Esophagus squamous epithelium (tissue), 4 donors: ENCODE results near the gene SMKR1.

Experiments
- CTCF ChIP-seq, 6 experiments: fragments of 450-650 bp in 4 of 6; fragments of 200-600 bp in 2 of 6; sonication (generic) in 2 of 6; IDR thresholded peaks; one replicate each; pipeline ENCODE4 v1.5.1; 2016 to 2019; ENCODE audit warnings: antibody characterized with exemption in 6 of 6, mild to moderate bottlenecking in 4 of 6, moderate library complexity in 4 of 6
- POLR2A ChIP-seq, 4 donors: fragments of 450-650 bp; IDR thresholded peaks; one replicate each; pipeline ENCODE4 v1.6.1; 2017; ENCODE audit warnings: antibody characterized with exemption in 4 of 4, mild to moderate bottlenecking in 4 of 4, moderate library complexity in 3 of 4

DNA sequence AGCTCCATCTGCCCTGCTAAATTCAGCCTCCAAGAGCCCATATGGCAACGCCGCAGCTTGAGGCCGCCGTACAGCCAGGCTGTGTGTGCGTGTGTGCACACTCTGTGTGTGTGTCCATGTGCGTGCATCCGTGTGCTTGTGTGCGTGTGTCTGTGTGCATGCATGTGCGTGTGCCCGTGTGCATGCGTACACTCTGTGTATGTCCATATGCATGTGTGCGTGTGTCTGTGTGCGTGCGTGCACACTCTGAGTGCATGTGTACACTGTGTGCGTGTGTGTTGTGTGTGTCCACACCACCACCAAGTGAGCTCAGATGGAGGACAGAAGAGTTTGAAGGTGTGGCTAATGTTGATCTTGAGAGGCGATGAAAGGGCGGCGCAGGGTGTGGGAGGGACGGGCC is 30.0 kb downstream of the SMKR1 start:
- TF ChIP-seq CTCF (IDR thresholded peaks at IDR 0.05) (no peak), POLR2A (IDR thresholded peaks at IDR 0.05) (no peak)
